ENCODE results near the gene USP5. TPM values are rescaled to one million over a fixed set of nuclear protein-coding genes. Genes with fewer than 3 reads are reported as not detected.
A peak's percentile ranks its signal among the peaks of the same experiment; 100 is the strongest.

The USP5 gene
- polyA plus RNA-seq, 1 donor from 2014 or later: 130 TPM

- TF ChIP-seq TAF1 (IDR thresholded peaks at IDR 0.05; ENCODE audit: low read depth): no peak
- no peak for TF ChIP-seq MXI1 (conservative IDR thresholded peaks at IDR 0.05; ENCODE audit: poor library complexity, severe bottlenecking)
- no peak for TF ChIP-seq CTCF (IDR thresholded peaks at IDR 0.05; ENCODE audit: poor library complexity, severe bottlenecking)
- TF ChIP-seq RAD21 (conservative IDR thresholded peaks at IDR 0.05): no peak
- TF ChIP-seq EZH2 (IDR thresholded peaks at IDR 0.05; ENCODE audit: borderline replicate concordance, insufficient read depth, low read length, poor library complexity, severe bottlenecking): no peak
- no peak for TF ChIP-seq EP300 (conservative IDR thresholded peaks at IDR 0.05; ENCODE audit: poor library complexity, severe bottlenecking)
- TF ChIP-seq REST (IDR thresholded peaks at IDR 0.05; ENCODE audit: borderline replicate concordance): no peak
- TF ChIP-seq SMC3 (conservative IDR thresholded peaks at IDR 0.05; ENCODE audit: poor library complexity): no peak
- no peak for TF ChIP-seq POLR2AphosphoS5 (IDR thresholded peaks at IDR 0.05)
- Histone ChIP-seq H3F3A (ENCODE audit: insufficient read depth, low read length, poor library complexity, severe bottlenecking) (no peaks in the 10 kb centered on the region), H3K9ac (ENCODE audit: low read length) (peak overlapping the region; percentile 88), H4K20me1 (ENCODE audit: insufficient read depth) (no peaks in the 10 kb centered on the region), H3K36me3 (ENCODE audit: insufficient read depth, low read length) (no peaks in the 10 kb centered on the region), H3K27ac (ENCODE audit: low read length) (peak overlapping the region; percentile 88), H3K4me3 (ENCODE audit: low read length) (no peak overlapping the region), H3K79me2 (replicated peaks; ENCODE audit: insufficient read depth, low read length) (peaks cover 25% of the 10 kb centered on the region), H2AFZ (ENCODE audit: low read depth, low read length) (no peak overlapping the region), H3K9me2 (ENCODE audit: insufficient read depth, low read length) (no peaks in the 10 kb centered on the region), H3K4me2 (ENCODE audit: low read length) (no peak overlapping the region), H3K9me3 (ENCODE audit: low read length) (no peaks in the 10 kb centered on the region), H3K27me3 (ENCODE audit: insufficient read depth, low read depth, low read length) (no peaks in the 10 kb centered on the region)
Observed at GRCh38 chr12:6819106-6820030, 32.6 kb upstream of the USP5 start.

GRCh38 chr12:6820166-6820565, 31.8 kb upstream of the USP5 start:
- Histone ChIP-seq H3K27ac (ENCODE audit: low read length) (peak overlapping the region; percentile 88), H3K4me2 (ENCODE audit: low read length) (no peak overlapping the region), H3K36me3 (ENCODE audit: insufficient read depth, low read length) (no peaks in the 10 kb centered on the region)

More at GRCh38 chr12:6820166-6820565, 31.8 kb upstream of the USP5 start:
- peak overlapping the region; percentile 88 for H3K9ac ChIP-seq (ENCODE audit: low read length)
- H3K27me3 ChIP-seq (ENCODE audit: insufficient read depth, low read depth, low read length): no peaks in the 10 kb centered on the region
- no peak overlapping the region for H2AFZ ChIP-seq (ENCODE audit: low read depth, low read length)
- H3K9me3 ChIP-seq (ENCODE audit: low read length): no peaks in the 10 kb centered on the region
- peaks cover 5% of the 10 kb centered on the region for H3F3A ChIP-seq (ENCODE audit: insufficient read depth, low read length, poor library complexity, severe bottlenecking)
- no peak for TF ChIP-seq SMC3 (conservative IDR thresholded peaks at IDR 0.05; ENCODE audit: poor library complexity)
- no peak for TF ChIP-seq EP300 (conservative IDR thresholded peaks at IDR 0.05; ENCODE audit: poor library complexity, severe bottlenecking)
- no peak for TF ChIP-seq POLR2AphosphoS5 (IDR thresholded peaks at IDR 0.05)
- no peak for TF ChIP-seq REST (IDR thresholded peaks at IDR 0.05; ENCODE audit: borderline replicate concordance)
- no peak for TF ChIP-seq MXI1 (conservative IDR thresholded peaks at IDR 0.05; ENCODE audit: poor library complexity, severe bottlenecking)
- TF ChIP-seq TAF1 (IDR thresholded peaks at IDR 0.05; ENCODE audit: low read depth): no peak
- no peak for TF ChIP-seq CTCF (IDR thresholded peaks at IDR 0.05; ENCODE audit: poor library complexity, severe bottlenecking)
- TF ChIP-seq EZH2 (IDR thresholded peaks at IDR 0.05; ENCODE audit: borderline replicate concordance, insufficient read depth, low read length, poor library complexity, severe bottlenecking): no peak
- no peak for TF ChIP-seq RAD21 (conservative IDR thresholded peaks at IDR 0.05)
- H3K9me2 ChIP-seq (ENCODE audit: insufficient read depth, low read length): no peaks in the 10 kb centered on the region
- no peaks in the 10 kb centered on the region for H4K20me1 ChIP-seq (ENCODE audit: insufficient read depth)
- peaks cover 25% of the 10 kb centered on the region for H3K79me2 ChIP-seq (replicated peaks; ENCODE audit: insufficient read depth, low read length)
- H3K4me3 ChIP-seq (ENCODE audit: low read length): peak overlapping the region; percentile 70
